Inflammatory macrophage treated with lipopolysaccharide for 1 hour (primary cell): ENCODE data around the gene BORCS5.
"Not testable (repeated sequence)": the region's sequence is repeated elsewhere in the genome, so short reads cannot be mapped to it uniquely, and the experiment has no call there.

Experiments used
- DNase-seq, 2 donors: peaks; one replicate each; pipeline ENCODE4 v3.0.0-alpha.2; 2020 to 2022

The BORCS5 gene

DNA sequence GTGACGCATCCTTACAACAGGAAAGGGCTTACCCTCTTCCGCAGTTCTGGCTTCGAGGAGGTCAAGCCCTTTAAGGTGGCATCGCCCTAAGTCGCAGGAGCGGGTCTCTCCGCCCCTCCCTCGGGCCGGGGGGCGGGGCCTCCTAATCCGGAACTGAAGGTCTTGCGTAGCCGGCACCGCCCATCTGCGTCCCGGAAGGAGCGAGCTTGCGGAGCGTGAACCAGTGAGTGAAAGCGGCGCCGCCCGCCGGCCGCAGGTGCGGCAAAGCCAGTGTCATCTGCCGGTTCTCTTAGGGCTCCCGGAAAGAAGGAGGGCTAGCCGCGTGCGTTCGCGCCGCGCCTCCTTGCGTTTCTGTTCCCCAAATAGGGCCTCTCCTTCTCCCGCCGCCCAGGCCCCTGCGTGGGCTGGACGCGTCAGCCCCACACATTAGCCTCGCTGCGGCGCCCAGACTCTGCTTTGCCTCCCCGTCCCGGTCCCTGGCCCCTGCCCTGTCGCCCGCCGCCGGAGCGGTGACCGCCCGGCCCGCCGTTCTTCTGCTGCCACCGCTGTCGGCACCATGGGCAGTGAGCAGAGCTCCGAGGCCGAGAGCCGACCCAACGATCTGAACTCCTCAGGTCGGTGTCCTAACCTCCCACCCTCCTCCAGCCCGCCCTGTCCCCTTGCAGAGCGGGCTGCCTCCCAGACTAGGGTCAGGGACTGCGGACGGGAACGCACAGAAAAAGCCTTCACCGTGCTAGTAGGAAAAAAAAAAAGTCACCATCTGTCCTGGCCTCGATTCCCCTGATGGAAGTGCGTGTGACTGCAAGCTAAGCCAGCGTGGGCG lies at the start of gene BORCS5:
Gene BORCS5, plus strand, starts transcription at position 183 of the 823 bp plus-strand sequence. Its CDS starts 374 bp downstream, at position 557.
- peak; percentile 94 to 97 for DNase-seq

DNA sequence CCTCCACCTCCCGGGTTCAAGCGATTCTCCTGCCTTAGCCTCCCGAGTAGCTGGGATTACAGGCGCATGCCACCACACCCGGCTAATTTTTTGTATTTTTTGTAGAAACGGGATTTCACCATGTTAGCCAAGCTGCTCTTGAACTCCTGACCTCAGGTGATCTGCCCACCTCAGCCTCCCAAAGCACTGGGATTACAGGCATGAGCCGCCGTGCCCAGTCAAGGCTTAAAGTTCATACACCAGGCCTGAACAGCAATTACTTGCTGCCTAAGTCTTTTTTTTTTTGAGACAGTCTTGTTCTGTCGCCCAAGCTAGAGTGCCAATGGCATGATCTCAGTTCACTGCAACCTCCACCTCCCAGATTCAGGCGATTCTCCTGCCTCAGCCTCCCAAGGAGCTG lies 46.2 kb upstream of the BORCS5 start:
- not testable (repeated sequence) for DNase-seq

- no peak for DNase-seq
Observed at GRCh38 chr12:12315838-12316237, 41.0 kb upstream of the BORCS5 start.

DNA sequence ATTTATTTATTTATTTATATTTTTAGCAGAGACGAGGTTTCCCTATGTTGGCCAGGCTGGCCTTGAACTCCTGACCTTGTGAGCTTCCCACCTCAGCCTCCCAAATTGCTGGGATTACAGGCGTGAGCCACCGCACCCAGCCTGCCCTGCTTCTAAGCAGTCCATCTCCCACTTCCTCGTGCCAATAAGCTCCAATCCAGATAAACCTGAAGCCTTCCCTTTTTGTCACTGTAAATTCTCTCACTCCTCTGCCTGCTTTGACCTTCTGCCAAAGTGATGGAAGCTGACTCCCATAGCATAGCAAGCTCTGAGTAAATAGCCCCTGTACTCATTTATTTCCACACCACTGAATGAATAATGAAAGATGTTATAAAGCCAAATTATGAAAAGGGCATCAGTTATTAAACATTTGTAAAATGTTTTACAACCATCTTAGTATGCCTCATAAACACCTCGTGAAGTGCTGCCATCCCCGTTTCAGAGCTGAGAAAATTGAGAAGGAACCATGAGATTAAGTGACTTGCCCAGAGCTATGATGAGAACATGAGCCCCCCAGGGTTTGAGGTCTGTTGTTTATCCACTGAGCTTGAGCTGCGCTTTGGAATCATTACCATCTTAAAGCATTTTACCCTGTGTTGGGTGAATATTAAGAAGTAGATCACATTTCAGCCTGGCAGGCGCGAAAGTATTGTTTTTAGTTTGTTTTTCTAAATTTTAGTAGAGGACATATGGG lies 37.3 kb upstream of the BORCS5 start:
- no peak for DNase-seq

- DNase-seq, result no peak
Observed at GRCh38 chr12:12323118-12323517, 33.8 kb upstream of the BORCS5 start.

DNA sequence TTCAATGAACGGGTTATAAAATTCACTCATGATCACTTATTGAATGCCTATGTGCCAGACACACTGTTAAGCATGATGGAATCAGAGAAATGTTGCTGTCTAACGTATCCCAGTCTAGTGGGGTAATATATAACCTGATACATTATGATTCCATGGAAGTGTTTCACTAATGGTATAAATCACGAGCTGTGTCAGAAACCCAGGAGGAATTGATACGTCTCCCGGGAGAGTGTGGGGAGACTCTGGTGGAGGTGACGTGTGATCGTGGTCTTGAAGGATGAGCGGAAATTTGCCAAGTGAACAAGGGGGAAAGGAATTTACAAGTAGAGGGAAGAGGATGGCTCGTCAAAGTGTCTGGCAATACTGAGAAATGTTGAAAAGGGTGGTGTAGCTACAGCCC lies 33.3 kb upstream of the BORCS5 start:
- DNase-seq, result no peak

DNA sequence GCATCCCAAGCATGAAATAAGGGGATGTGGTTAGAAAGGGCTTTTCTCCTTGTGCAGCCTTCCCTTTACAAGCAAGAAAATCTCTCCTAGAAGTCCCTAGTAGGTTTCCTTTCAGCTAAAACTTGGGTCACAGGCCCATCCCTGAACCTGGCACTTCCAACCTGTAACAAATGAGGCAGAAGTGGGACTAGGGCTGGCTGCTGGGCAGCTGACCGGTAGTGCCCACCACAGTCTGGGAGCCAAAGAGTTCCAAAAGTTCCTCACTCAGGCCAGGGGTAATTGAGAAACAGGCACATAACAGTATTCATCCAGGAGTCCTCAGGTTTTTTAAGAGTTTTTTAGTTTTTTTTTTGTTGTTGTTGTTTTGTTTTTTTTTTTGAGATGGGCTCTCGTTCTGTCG lies 30.6 kb upstream of the BORCS5 start:
- DNase-seq, result no peak

- DNase-seq, result peak; percentile 44 to 82
Observed at GRCh38 chr12:12327802-12328201, 29.1 kb upstream of the BORCS5 start.

DNA sequence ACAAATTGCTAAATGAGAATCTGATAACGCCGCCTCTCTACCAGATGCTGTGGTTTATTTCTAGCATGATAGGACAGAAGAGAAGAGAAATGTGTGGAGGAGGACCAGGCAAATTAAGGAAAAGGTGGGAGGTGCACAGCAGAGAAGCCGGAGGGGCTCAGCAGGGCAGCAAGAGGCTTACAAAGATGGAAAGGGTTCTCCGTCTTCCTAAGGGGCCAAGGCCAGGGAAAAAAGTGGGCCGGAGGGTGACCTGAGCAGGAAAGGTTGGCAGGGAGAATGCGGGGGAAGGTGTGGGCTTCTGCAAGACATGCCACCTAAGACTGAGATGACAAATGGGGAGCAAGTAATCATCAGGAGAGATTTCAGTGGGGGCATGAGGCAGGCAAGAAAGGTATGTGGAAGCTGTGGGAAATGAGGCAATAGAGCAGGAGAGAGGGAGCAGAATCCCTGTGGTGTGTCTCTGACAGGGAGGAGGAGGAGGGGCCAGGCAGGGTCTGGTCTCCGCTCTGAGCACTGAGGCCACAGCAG lies 25.6 kb upstream of the BORCS5 start:
- DNase-seq, result no peak

DNA sequence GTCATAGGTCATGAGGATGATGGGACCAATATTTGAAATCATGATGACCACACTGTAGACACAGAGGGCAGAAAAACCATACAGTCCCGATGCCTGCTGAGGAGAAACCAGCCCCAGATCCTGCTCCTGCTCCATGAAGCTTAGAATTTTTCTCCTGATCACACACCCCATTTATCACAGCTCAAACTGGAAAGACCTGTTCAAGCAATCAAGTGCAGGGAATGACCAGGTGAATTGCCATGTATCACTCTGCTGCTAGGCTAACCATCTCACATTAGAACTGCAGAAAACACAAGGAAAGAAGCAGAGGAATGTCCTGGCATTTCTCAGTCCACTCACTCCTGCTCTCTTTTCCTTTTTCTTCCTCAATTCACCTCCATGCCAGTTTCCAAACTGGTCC lies 25.0 kb upstream of the BORCS5 start:
- no peak for DNase-seq

- peak in 1 of 2 donors; percentile 28 for DNase-seq
Observed at GRCh38 chr12:12333407-12334366, 23.2 kb upstream of the BORCS5 start.

- peak; percentile 28 to 54 for DNase-seq
Observed at GRCh38 chr12:12334367-12335040, 22.4 kb upstream of the BORCS5 start.

- DNase-seq, result no peak
Observed at GRCh38 chr12:12336049-12336411, 20.8 kb upstream of the BORCS5 start.

GRCh38 chr12:12336511-12336910 lies 20.4 kb upstream of the BORCS5 start:
- DNase-seq, result no peak

GRCh38 chr12:12338527-12339168 lies 18.2 kb upstream of the BORCS5 start:
- no peak for DNase-seq

DNA sequence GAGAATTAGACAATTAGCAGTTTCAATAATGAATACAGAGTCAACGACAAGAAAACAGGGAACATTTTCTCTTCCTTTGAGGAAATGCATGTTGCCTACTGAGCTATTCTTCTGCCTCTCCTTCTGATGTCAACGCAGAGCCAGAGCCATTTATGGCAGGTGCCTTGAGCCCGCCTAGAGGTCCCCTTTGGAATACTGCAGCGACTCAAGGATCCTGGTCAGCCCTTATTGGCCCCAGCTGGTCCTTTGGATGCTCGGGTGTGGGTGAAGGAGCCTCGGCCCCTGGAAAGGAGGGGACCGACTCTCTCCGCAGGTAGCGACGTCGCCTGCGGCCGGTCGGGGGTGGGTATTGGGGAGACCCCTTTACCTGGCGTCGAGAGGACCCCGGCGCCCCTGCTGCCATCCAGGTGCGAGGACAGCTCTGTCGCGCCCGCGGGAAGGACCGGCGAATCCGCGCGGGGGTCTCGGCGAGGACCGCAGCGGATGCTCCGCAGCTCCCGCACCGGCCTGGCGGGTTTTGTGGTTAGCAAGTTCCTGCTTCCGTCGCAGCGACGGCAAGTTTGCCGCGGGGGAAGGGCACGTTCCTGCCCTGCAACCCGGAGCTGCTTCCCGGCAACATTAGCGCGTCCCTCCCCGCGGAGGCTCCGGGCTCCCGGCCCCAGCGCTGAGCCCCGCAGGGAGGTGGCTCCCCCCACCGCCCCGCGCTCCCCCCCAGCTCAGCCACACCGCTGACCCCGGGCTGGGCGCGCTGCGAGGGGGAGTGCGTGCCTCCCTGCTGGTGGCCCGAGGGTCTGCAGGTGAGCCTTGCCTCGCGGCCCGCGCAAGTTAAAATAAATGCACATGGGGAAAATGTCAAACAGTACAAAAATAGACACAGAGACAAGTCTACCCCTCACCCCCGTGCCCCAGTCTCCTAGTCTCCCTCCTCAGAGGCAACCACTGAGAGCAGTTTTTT lies 6.9 kb upstream of the BORCS5 start, which contains the start of gene MANSC1:
Gene MANSC1, minus strand, starts transcription at position 532 of the 955 bp plus-strand sequence. CDS start 6,928 bp downstream, outside the sequence.
- DNase-seq, result peak in 1 of 2 donors; percentile 14

DNA sequence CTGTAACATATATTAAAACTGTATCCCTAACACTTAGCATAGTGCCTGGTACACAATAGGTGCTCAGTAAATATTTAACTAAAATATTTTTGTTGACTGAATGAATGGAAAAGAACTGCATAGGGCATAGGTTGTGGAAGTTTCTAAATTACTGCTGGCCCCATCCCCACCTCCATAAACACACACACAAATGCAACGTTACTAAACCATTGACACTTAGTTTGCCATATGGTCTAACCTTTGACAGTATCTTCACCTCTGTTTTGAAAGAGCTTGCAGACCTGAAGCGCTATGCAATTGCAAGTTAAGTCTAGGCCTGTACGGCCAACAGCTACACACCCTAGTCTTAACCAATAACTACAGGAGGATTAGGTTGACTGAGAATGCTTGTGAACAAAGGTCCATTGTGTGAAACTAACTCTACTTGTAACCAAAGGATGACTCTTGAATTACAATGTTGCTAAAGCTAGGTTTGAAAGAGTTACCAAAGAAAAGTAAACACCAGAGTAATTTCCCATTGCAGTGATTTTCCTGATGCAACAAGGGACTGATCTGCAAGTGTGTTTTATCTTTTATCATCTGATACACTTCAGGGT lies 5.9 kb upstream of the BORCS5 start:
- no peak for DNase-seq

- DNase-seq, result not testable (repeated sequence)
Observed at GRCh38 chr12:12351468-12352185, 5.3 kb upstream of the BORCS5 start.

DNA sequence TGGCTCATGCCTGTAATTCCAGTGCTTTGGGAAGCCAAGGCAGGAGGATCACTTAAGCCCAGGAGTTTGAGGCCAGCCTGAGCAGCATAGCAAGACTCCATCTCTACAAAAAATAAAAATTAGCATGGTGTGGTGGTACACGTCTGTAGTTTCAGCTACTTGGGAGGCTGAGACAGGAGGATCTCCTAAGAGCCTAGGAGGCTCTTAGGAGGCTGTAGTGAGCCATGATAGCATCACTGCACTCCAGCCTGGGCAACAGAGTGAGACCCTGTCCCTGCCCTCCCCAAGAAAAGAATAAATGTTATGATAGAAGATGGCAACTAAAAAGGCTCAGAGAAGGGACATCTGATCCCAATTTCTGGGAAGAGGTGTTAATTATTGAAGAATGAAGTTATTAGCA lies 3.6 kb upstream of the BORCS5 start:
- no peak for DNase-seq
